Measurements from ENCODE around the gene CDC42SE2.

DNA sequence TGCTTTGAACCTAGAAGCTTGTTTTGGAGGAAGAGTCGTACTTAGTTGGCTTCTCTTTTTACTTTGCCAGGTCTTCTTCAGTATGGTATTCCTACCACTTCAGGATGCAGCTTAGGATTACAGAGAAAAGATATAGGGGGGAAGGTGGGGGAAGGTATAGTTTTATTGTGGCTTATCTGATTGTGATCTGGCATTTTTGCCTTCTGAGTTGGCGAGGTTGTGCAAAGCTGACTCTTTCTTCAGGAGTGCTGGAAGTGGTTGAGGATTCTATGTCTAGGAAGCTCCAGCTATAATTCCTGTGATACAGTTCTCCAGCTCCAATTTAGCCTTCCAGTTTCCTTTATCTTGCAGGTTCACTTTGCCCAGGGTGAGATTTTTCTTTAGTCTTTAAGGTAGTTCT, 7.0 kb downstream of the CDC42SE2 start:
- TF ChIP-seq, protein P1, sequence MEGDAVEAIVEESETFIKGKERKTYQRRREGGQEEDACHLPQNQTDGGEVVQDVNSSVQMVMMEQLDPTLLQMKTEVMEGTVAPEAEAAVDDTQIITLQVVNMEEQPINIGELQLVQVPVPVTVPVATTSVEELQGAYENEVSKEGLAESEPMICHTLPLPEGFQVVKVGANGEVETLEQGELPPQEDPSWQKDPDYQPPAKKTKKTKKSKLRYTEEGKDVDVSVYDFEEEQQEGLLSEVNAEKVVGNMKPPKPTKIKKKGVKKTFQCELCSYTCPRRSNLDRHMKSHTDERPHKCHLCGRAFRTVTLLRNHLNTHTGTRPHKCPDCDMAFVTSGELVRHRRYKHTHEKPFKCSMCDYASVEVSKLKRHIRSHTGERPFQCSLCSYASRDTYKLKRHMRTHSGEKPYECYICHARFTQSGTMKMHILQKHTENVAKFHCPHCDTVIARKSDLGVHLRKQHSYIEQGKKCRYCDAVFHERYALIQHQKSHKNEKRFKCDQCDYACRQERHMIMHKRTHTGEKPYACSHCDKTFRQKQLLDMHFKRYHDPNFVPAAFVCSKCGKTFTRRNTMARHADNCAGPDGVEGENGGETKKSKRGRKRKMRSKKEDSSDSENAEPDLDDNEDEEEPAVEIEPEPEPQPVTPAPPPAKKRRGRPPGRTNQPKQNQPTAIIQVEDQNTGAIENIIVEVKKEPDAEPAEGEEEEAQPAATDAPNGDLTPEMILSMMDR (conservative IDR thresholded peaks at IDR 0.05; ENCODE audit: low read length) = no peak
- TF ChIP-seq EZH2phosphoT487 (IDR thresholded peaks at IDR 0.05; ENCODE audit: borderline replicate concordance, low read depth, low read length) = no peak
